ENCODE data around the gene LHFPL3.

DNA sequence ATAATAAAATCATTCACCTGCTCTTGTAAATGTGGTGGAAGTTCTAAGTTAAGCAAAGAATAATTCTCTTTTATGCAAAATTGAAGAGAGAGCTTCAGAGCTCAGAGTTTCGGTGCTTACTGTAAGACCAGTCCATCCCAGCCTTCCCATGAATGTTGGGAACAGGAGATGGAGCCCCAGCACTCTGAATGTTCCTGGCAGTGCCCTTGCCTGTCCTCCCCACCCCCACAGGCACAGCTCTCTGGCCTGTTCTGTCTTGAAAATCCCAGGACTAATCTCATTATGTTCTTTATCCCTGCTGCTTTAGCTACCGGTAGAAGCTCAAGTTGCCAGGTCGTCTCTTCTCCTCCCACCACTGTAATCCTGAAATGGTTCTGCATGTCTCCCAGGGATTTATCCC, 29.1 kb upstream of the LHFPL3 start:
- TF ChIP-seq RARB (CRISPR knock-in tag; IDR thresholded peaks at IDR 0.05) = no peak
- no peak for TF ChIP-seq HEYL (CRISPR knock-in tag; IDR thresholded peaks at IDR 0.05)
- no peak for TF ChIP-seq POLR2A (IDR thresholded peaks at IDR 0.05; ENCODE audit: low read length)
- no peak for TF ChIP-seq PBX3 (IDR thresholded peaks at IDR 0.05)
- TF ChIP-seq CTCF (IDR thresholded peaks at IDR 0.05) = no peak
- no peak for TF ChIP-seq RAD21 (conservative IDR thresholded peaks at IDR 0.05 in 1 of 2, IDR thresholded peaks at IDR 0.05 in 1 of 2)
- no peak for TF ChIP-seq HDAC2 (IDR thresholded peaks at IDR 0.05)
- TF ChIP-seq, protein P1, sequence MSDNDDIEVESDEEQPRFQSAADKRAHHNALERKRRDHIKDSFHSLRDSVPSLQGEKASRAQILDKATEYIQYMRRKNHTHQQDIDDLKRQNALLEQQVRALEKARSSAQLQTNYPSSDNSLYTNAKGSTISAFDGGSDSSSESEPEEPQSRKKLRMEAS (IDR thresholded peaks at IDR 0.05) = no peak
